Heart right ventricle (tissue), 16 donors: ENCODE results near the gene CDKAL1. TPM values are rescaled to one million over a fixed set of nuclear protein-coding genes. Genes with fewer than 3 reads are reported as not detected.
"Not testable (repeated sequence)": the region's sequence is repeated elsewhere in the genome, so short reads cannot be mapped to it uniquely, and the experiment has no call there.

ENCODE experiments used
- ATAC-seq, 8 donors: fragments of 200-7000 bp; cut with Tn5 transposase; one replicate each; pipeline ENCODE4 v1.9.1; 2020; ENCODE audit warnings: mild to moderate bottlenecking in 8 of 8, moderate library complexity in 8 of 8, moderate number of reproducible peaks in 1 of 8
- DNase-seq, 2 donors: peaks; one replicate each; pipeline ENCODE4 v3.0.0-alpha.2; 2020
- H3K27ac ChIP-seq, 10 donors: fragments of 200-600 bp; sonication (generic) in 2 of 10; one replicate each; pipeline versions ENCODE4 v1.5.0 to v1.8.0; 2020 to 2022; ENCODE audit warnings: mild to moderate bottlenecking in 3 of 10
- H3K27me3 ChIP-seq, 7 donors: fragments of 200-600 bp; one replicate each; pipeline ENCODE4 v1.8.0; 2021 to 2022; ENCODE audit warnings: mild to moderate bottlenecking in 2 of 7
- H3K36me3 ChIP-seq, 9 donors: fragments of 200-600 bp; sonication (generic) in 1 of 9; one replicate each; pipeline versions ENCODE4 v1.5.0 to v1.8.0; 2020 to 2022; ENCODE audit warnings: mild to moderate bottlenecking in 2 of 9
- H3K4me1 ChIP-seq, 9 donors: fragments of 200-600 bp; sonication (generic) in 1 of 9; one replicate each; pipeline versions ENCODE4 v1.5.0 to v1.8.0; 2020 to 2022; ENCODE audit warnings: mild to moderate bottlenecking in 4 of 9
- H3K4me3 ChIP-seq, 10 donors: fragments of 200-600 bp; sonication (generic) in 2 of 10; one replicate each; pipeline versions ENCODE4 v1.5.0 to v1.8.0; 2020 to 2022; ENCODE audit warnings: mild to moderate bottlenecking in 7 of 10, moderate library complexity in 2 of 10
- H3K9me3 ChIP-seq, 11 donors: fragments of 200-600 bp in 10 of 11; sonication (generic) in 2 of 11; one replicate each; pipeline versions ENCODE4 v1.5.0 to v1.8.0; 2013 to 2022; ENCODE audit warnings: mild to moderate bottlenecking in 2 of 11, control low read depth in 1 of 11, moderate library complexity in 1 of 11
- CTCF ChIP-seq, 9 donors: fragments of 200-600 bp; sonication (generic) in 2 of 9; IDR thresholded peaks; one replicate each; pipeline versions ENCODE4 v1.5.0 to v1.8.0; 2021 to 2022; ENCODE audit warnings: antibody characterized with exemption in 9 of 9, mild to moderate bottlenecking in 5 of 9, moderate library complexity in 1 of 9
- WGBS, 2 donors: extraction: QIAGEN DNeasy Blood & Tissue Kit; methylation state at CpG; one replicate each; pipeline ENCODE4 v1.1.7; 2013; ENCODE audit warnings: inconsistent platforms in 1 of 2; 5-methylcytosine and 5-hydroxymethylcytosine counted together
- intact Hi-C, 10 donors: fragments of 100-400 bp; cut with DNase I; formaldehyde crosslinking; loops; one replicate each; pipeline versions ENCODE4 v1.11.1 to v1.14.2; 2022
- polyA plus RNA-seq, 2 donors: library from polyadenylated mRNA; stranded (reverse); fragments of 200-250 nt; gene quantifications; one replicate each; pipeline ENCODE4 v1.2.3, GENCODE V29; 2013
- total RNA-seq, 10 donors: library from RNA; stranded (reverse); fragmentation: NEBNext Ultra II Directional in 3 of 10; extraction: Animal tissue kit (Norgen Biotek cat#: 25700) in 3 of 10; gene quantifications; one replicate each; pipeline versions ENCODE4 v1.2.1 to v1.2.4, GENCODE V29; 2021 to 2023
- donor health status: Arrhythmogenic right ventricular cardiomyopathy.
- donor health status: ischemic (EF 13 %, LVEDD 7.1; RV severe dilation, severe dysfunction).
- donor health status: healthy with polysubstance abuse.
- donor health status: DM: no; HTN: yes; CAD: no.
- donor health status: DM: no; HTN: no; CAD: no.
- donor health status: ischemic (EF 25% LVEDD 6.9; RV normal size, moderate dysfunction).
- donor health status: ischemic (EF 25% LVEDD 5.7; RV mildly dilated, moderate dysfunction).
- donor health status: healthy.
- donor health status: DM: yes; HTN: yes; CAD: no.
- donor health status: Ischemic cardiomyopathy.
- donor health status: ischemic (EF 35%, LVEDD 5.7; RV mildly dilated, moderate dysfunction).
- donor health status: nonischemic (EF 11% LVEDD 7.7; RV severe dilation, severe dysfunction).
- donor health status: DM: yes; HTN: yes; CAD: no.
- donor health status: PGD.
- donor health status: ischemic (EF 29% LVEDD 5.4; RV normal size, mild dysfunction).
- donor health status: nonischemic (EF 23%, LVEDD 6.1; RV moderate dilation, normal function).

The CDKAL1 gene
- total and polyA plus RNA-seq, 12 donors, result 3.2 to 14.0 (median 10.6) TPM

GRCh38 chr6:21246075-21246474 is 711.8 kb downstream of the CDKAL1 start:
- Histone ChIP-seq H3K27me3 (no peaks in the 10 kb centered on the region), H3K27ac (no peak overlapping the region), H3K4me1 (no peaks in the 10 kb centered on the region), H3K36me3 (no peaks in the 10 kb centered on the region), H3K9me3 (peaks cover 0 to 9% (median 0%) of the 10 kb centered on the region in 11 donors), H3K4me3 (no peak overlapping the region)
- DNase-seq (no peak), ATAC-seq (no peak)
- TF ChIP-seq CTCF (IDR thresholded peaks at IDR 0.05), result no peak
- WGBS, 2 donors, result 89% methylated on average over 6 of the region's 6 CpGs
- intact Hi-C loops, result no loop called here

GRCh38 chr6:21254460-21254859 is 720.2 kb downstream of the CDKAL1 start:
- H3K4me3 ChIP-seq, H3K27me3 ChIP-seq, ATAC-seq, H3K4me1 ChIP-seq, H3K36me3 ChIP-seq, DNase-seq, H3K27ac ChIP-seq, intact Hi-C loops: not testable (repeated sequence)
- peaks cover 0 to 25% (median 0%) of the 10 kb centered on the region in 11 donors for H3K9me3 ChIP-seq

GRCh38 chr6:21256197-21256596 is 721.9 kb downstream of the CDKAL1 start:
- ATAC-seq, result no peak
- Histone ChIP-seq H3K27me3 (no peaks in the 10 kb centered on the region), H3K4me1 (no peaks in the 10 kb centered on the region), H3K27ac (no peak overlapping the region), H3K9me3 (peaks cover 0 to 16% (median 0%) of the 10 kb centered on the region in 11 donors), H3K36me3 (no peaks in the 10 kb centered on the region), H3K4me3 (no peak overlapping the region)
- intact Hi-C loops, result no loop called here
- DNase-seq, result no peak
- 87 to 89% methylated on average over 3 of the region's 3 CpGs for WGBS, 2 donors
- no peak for TF ChIP-seq CTCF (IDR thresholded peaks at IDR 0.05)

- no peak for ATAC-seq
- H3K4me1 ChIP-seq, result no peaks in the 10 kb centered on the region
- H3K36me3 ChIP-seq, result no peaks in the 10 kb centered on the region
- no peak for DNase-seq
- peaks cover 0 to 8% (median 0%) of the 10 kb centered on the region in 11 donors for H3K9me3 ChIP-seq
- intact Hi-C loops, result no loop called here
- WGBS, 2 donors, result 55 to 63% methylated on average over 2 of the region's 2 CpGs
- H3K27me3 ChIP-seq, result no peaks in the 10 kb centered on the region
- H3K4me3 ChIP-seq, result no peak overlapping the region
- no peak for TF ChIP-seq CTCF (IDR thresholded peaks at IDR 0.05)
- H3K27ac ChIP-seq, result no peak overlapping the region
These were observed 722.9 kb downstream of the CDKAL1 start for GRCh38 chr6:21257125-21257524.

GRCh38 chr6:21258665-21259064 is 724.4 kb downstream of the CDKAL1 start:
- intact Hi-C loops, result no loop called here
- no peaks in the 10 kb centered on the region for H3K27me3 ChIP-seq

More at GRCh38 chr6:21258665-21259064, 724.4 kb downstream of the CDKAL1 start:
- H3K4me1 ChIP-seq, result no peaks in the 10 kb centered on the region
- ATAC-seq, result no peak
- no peak overlapping the region for H3K4me3 ChIP-seq
- WGBS, 2 donors, result 87 to 92% methylated on average over 5 of the region's 5 CpGs
- H3K9me3 ChIP-seq, result no peaks in the 10 kb centered on the region
- TF ChIP-seq CTCF (IDR thresholded peaks at IDR 0.05), result no peak
- H3K27ac ChIP-seq, result no peak overlapping the region
- H3K36me3 ChIP-seq, result no peaks in the 10 kb centered on the region
- no peak for DNase-seq
